Adrenal gland (tissue), 5 donors: ENCODE results near the gene TMEM115.

Source experiments
- CTCF ChIP-seq, 6 experiments: fragments of 450-650 bp in 4 of 6; fragments of 200-600 bp in 2 of 6; sonication (generic) in 1 of 6; IDR thresholded peaks; 1 replicate in 5 of 6; 2 replicates in 1 of 6; pipeline versions ENCODE4 v1.5.1 to v1.8.0; 2016 to 2021; ENCODE audit warnings: antibody characterized with exemption in 6 of 6, mild to moderate bottlenecking in 2 of 6, moderate library complexity in 1 of 6
- POLR2A ChIP-seq, 2 donors: fragments of 450-650 bp; IDR thresholded peaks; one replicate each; pipeline ENCODE4 v1.6.1; 2017; ENCODE audit warnings: antibody characterized with exemption in 2 of 2, mild to moderate bottlenecking in 2 of 2, moderate library complexity in 1 of 2
- donor health status: DM: no; HTN: no; CAD: no.

- no peak for TF ChIP-seq POLR2A (IDR thresholded peaks at IDR 0.05)
- TF ChIP-seq CTCF (IDR thresholded peaks at IDR 0.05), result no peak
Measured at GRCh38 chr3:50405249-50405648, 45.9 kb upstream of the TMEM115 start.
